H1 (cell line): ENCODE data around the gene PKIB. TPM values are rescaled to one million over a fixed set of nuclear protein-coding genes. Genes with fewer than 3 reads are reported as not detected.

Experiments used
- CTCF ChIA-PET: fragments of 300-600 bp; sonication (Branson Sonifier 250); formaldehyde crosslinking; loops from one replicate; lab custom pipeline; 2021; ENCODE audit not compliant: partially characterized antibody; lab: Charles Lee
- POLR2A ChIA-PET: fragments of 300-600 bp; sonication (Branson Sonifier 250); formaldehyde crosslinking; loops from one replicate; lab custom pipeline; 2021; ENCODE audit warnings: inconsistent platforms; ENCODE audit not compliant: partially characterized antibody; lab: Charles Lee
- DNase-seq, 2 experiments: peaks; one replicate each; pipeline versions ENCODE4 v3.0.0 to v3.0.0-alpha.2; 2010 to 2022; ENCODE audit warnings: low spot score in 2 of 2, low read depth in 1 of 2, mixed read lengths in 1 of 2
- FAIRE-seq: peaks from 2 replicates; lab custom pipeline; 2011; peaks lifted over from hg19 to GRCh38; lab: Jason Lieb, UNC
- H2AFZ ChIP-seq: 2 replicates; pipeline ENCODE4 v1.8.1; 2012; ENCODE audit warnings: low read length, inconsistent platforms
- H2AK5ac ChIP-seq: 2 replicates; pipeline ENCODE4 v1.6.1; 2013; ENCODE audit warnings: low read depth, low read length
- H2BK120ac ChIP-seq: replicated peaks from 2 replicates; pipeline ENCODE3; 2013; ENCODE audit warnings: low read depth, low read length, inconsistent platforms
- H2BK12ac ChIP-seq: 2 replicates; pipeline ENCODE4 v1.6.1; 2013; ENCODE audit warnings: low read depth, low read length
- H2BK15ac ChIP-seq: 2 replicates; pipeline ENCODE4 v1.6.1; 2013; ENCODE audit warnings: low read length
- H2BK20ac ChIP-seq: 2 replicates; pipeline ENCODE4 v1.6.1; 2013; ENCODE audit warnings: low read length
- H2BK5ac ChIP-seq: 2 replicates; pipeline ENCODE4 v1.6.1; 2013; ENCODE audit warnings: low read depth, low read length
- H3K14ac ChIP-seq: 2 replicates; pipeline ENCODE4 v1.6.1; 2013; ENCODE audit warnings: inconsistent platforms; ENCODE audit not compliant: insufficient read length
- H3K18ac ChIP-seq: 2 replicates; pipeline ENCODE4 v1.6.1; 2013; ENCODE audit warnings: low read length; ENCODE audit errors: extremely low read depth
- H3K23ac ChIP-seq: 2 replicates; pipeline ENCODE4 v1.6.1; 2013; ENCODE audit warnings: inconsistent platforms; ENCODE audit not compliant: insufficient read length
- H3K23me2 ChIP-seq: 2 replicates; pipeline ENCODE4 v1.6.1; 2013; ENCODE audit warnings: low read depth, low read length
- H3K27ac ChIP-seq: 2 replicates; pipeline ENCODE4 v1.6.1; 2011; ENCODE audit warnings: low read depth, low read length, inconsistent platforms
- H3K27me3 ChIP-seq, 4 experiments: replicated peaks in 1 of 4; 1 replicate in 1 of 4; 2 replicates in 3 of 4; pipeline versions ENCODE4 v1.6.1 to v1.8.1; 2011 to 2013; ENCODE audit warnings: low read length in 3 of 4, mild to moderate bottlenecking in 3 of 4, inconsistent platforms in 2 of 4, mixed read lengths in 2 of 4, moderate library complexity in 1 of 4; ENCODE audit not compliant: control insufficient read depth in 3 of 4, insufficient read depth in 3 of 4; ENCODE audit errors: extremely low read depth in 1 of 4
- H3K36me3 ChIP-seq, 4 experiments: 2 replicates each; pipeline versions ENCODE4 v1.6.1 to v1.8.1; 2011 to 2013; ENCODE audit warnings: mild to moderate bottlenecking in 4 of 4, low read length in 3 of 4, moderate library complexity in 2 of 4, control low read depth in 1 of 4, inconsistent platforms in 1 of 4; ENCODE audit not compliant: insufficient read depth in 4 of 4, control insufficient read depth in 2 of 4
- H3K4ac ChIP-seq: replicated peaks from 2 replicates; pipeline ENCODE3; 2013; ENCODE audit warnings: low read length, low read depth, mixed read lengths, inconsistent platforms; ENCODE audit not compliant: insufficient read length
- H3K4me1 ChIP-seq, 4 experiments: replicated peaks in 1 of 4; 1 replicate in 1 of 4; 2 replicates in 3 of 4; pipeline versions ENCODE4 v1.6.1 to v1.8.1; 2011 to 2013; ENCODE audit warnings: low read length in 3 of 4, inconsistent platforms in 2 of 4, mixed read lengths in 1 of 4; ENCODE audit not compliant: insufficient read depth in 4 of 4, control insufficient read depth in 3 of 4
- H3K4me2 ChIP-seq, 2 experiments: 2 replicates each; pipeline versions ENCODE4 v1.6.1 to v1.8.1; 2011 to 2013; ENCODE audit warnings: low read depth in 2 of 2, low read length in 2 of 2, control low read depth in 1 of 2, inconsistent platforms in 1 of 2, mild to moderate bottlenecking in 1 of 2; ENCODE audit not compliant: insufficient read depth in 1 of 2
- H3K4me3 ChIP-seq, 4 experiments: fragments of 200-600, 300-600 bp in 1 of 4; sonication (generic), shearing (Covaris generic), sonication (Bioruptor Twin) in 1 of 4; 2 replicates each; pipeline versions ENCODE4 v1.5.1 to v1.8.1; 2011 to 2016; ENCODE audit warnings: low read length in 4 of 4, low read depth in 3 of 4, control low read depth in 2 of 4, inconsistent platforms in 2 of 4, mild to moderate bottlenecking in 2 of 4, mixed read lengths in 1 of 4, moderate library complexity in 1 of 4; ENCODE audit not compliant: insufficient read depth in 2 of 4; ENCODE audit errors: extremely low read depth in 1 of 4
- H3K56ac ChIP-seq: replicated peaks from 2 replicates; pipeline ENCODE3; 2013; ENCODE audit warnings: low read depth, mild to moderate bottlenecking, mixed read lengths, low read length, inconsistent platforms; ENCODE audit not compliant: insufficient read length
- H3K79me1 ChIP-seq: 2 replicates; pipeline ENCODE4 v1.6.1; 2013; ENCODE audit warnings: low read depth, low read length, control low read depth
- H3K79me2 ChIP-seq, 2 experiments: 2 replicates each; pipeline versions ENCODE4 v1.6.1 to v1.8.1; 2012 to 2013; ENCODE audit warnings: low read length in 2 of 2, mild to moderate bottlenecking in 2 of 2, inconsistent platforms in 1 of 2; ENCODE audit not compliant: insufficient read depth in 2 of 2, control insufficient read depth in 1 of 2
- H3K9ac ChIP-seq, 4 experiments: replicated peaks in 1 of 4; 1 replicate in 1 of 4; 2 replicates in 3 of 4; pipeline versions ENCODE4 v1.6.1 to v1.8.1; 2011 to 2013; ENCODE audit warnings: low read depth in 3 of 4, low read length in 3 of 4, control low read depth in 2 of 4, mild to moderate bottlenecking in 2 of 4, moderate library complexity in 2 of 4, inconsistent platforms in 1 of 4; ENCODE audit errors: extremely low read depth in 1 of 4
- H3K9me3 ChIP-seq, 2 experiments: 2 replicates each; pipeline versions ENCODE4 v1.6.1 to v1.8.1; 2012 to 2013; ENCODE audit warnings: mild to moderate bottlenecking in 2 of 2, moderate library complexity in 2 of 2, control low read depth in 1 of 2, inconsistent platforms in 1 of 2, low read depth in 1 of 2, low read length in 1 of 2, mixed read lengths in 1 of 2; ENCODE audit not compliant: insufficient read depth in 2 of 2
- H4K20me1 ChIP-seq, 2 experiments: replicated peaks in 1 of 2; 2 replicates each; pipeline versions ENCODE3 to v1.8.1; 2011 to 2013; ENCODE audit warnings: inconsistent platforms in 2 of 2, low read length in 2 of 2, mild to moderate bottlenecking in 1 of 2; ENCODE audit not compliant: insufficient read depth in 2 of 2, control insufficient read depth in 1 of 2
- H4K5ac ChIP-seq: 2 replicates; pipeline ENCODE4 v1.6.1; 2013; ENCODE audit warnings: low read length, low read depth, mixed read lengths, inconsistent platforms; ENCODE audit not compliant: insufficient read length
- H4K8ac ChIP-seq: 2 replicates; pipeline ENCODE4 v1.8.0; 2013; ENCODE audit warnings: mild to moderate bottlenecking, moderate library complexity, low read length, inconsistent platforms; ENCODE audit not compliant: insufficient read depth; ENCODE audit errors: extremely low read depth
- H4K91ac ChIP-seq: replicated peaks from 2 replicates; pipeline ENCODE3; 2013; ENCODE audit warnings: low read length, mixed read lengths, inconsistent platforms; ENCODE audit not compliant: insufficient read length
- ATF2 ChIP-seq: IDR thresholded peaks from 2 replicates; pipeline ENCODE4 v1.6.1; 2012; ENCODE audit warnings: low read length, inconsistent platforms
- ATF3 ChIP-seq: IDR thresholded peaks from 2 replicates; pipeline ENCODE4 v1.6.1; 2011; ENCODE audit warnings: low read depth, mild to moderate bottlenecking, low read length; ENCODE audit not compliant: insufficient read depth
- CREB1 ChIP-seq: IDR thresholded peaks from 2 replicates; pipeline ENCODE4 v1.6.1; 2012; ENCODE audit warnings: inconsistent platforms
- E2F6 ChIP-seq: IDR thresholded peaks from 2 replicates; pipeline ENCODE4 v1.6.1; 2012; ENCODE audit warnings: inconsistent platforms
- GABPA ChIP-seq: IDR thresholded peaks from 2 replicates; pipeline ENCODE4 v1.6.1; 2011; ENCODE audit warnings: mild to moderate bottlenecking, low read length, moderate library complexity, borderline replicate concordance; ENCODE audit not compliant: insufficient read depth
- GTF2F1 ChIP-seq: IDR thresholded peaks from 2 replicates; pipeline ENCODE4 v1.6.1; 2012; ENCODE audit warnings: low read depth, low read length, improper control_type of control experiment, borderline replicate concordance
- JUND ChIP-seq: IDR thresholded peaks from 2 replicates; pipeline ENCODE4 v1.6.1; 2011; ENCODE audit warnings: mild to moderate bottlenecking, improper control_type of control experiment, low read length
- NRF1 ChIP-seq: IDR thresholded peaks from 2 replicates; pipeline ENCODE4 v1.6.1; 2011; ENCODE audit warnings: mild to moderate bottlenecking, low read depth, low read length, improper control_type of control experiment
- POU5F1 ChIP-seq: IDR thresholded peaks from 2 replicates; pipeline ENCODE4 v1.6.1; 2011; ENCODE audit warnings: low read depth, mild to moderate bottlenecking, low read length, moderate library complexity
- SP1 ChIP-seq: IDR thresholded peaks from 2 replicates; pipeline ENCODE4 v1.6.1; 2011; ENCODE audit warnings: low read depth, low read length
- SRF ChIP-seq: IDR thresholded peaks from 2 replicates; pipeline ENCODE4 v1.6.1; 2011; ENCODE audit warnings: mild to moderate bottlenecking, low read depth, low read length, moderate library complexity
- SUZ12 ChIP-seq: fragments of 200-600 bp; sonication (generic); IDR thresholded peaks from 2 replicates; pipeline ENCODE4 v1.6.1; 2012; ENCODE audit warnings: mild to moderate bottlenecking, inconsistent platforms, low read length, moderate library complexity, mixed read lengths
- WGBS, 2 experiments: shearing (Covaris generic) in 1 of 2; methylation state at CpG; one replicate each; pipeline versions ENCODE4 v1.1.6 to v1.1.7; 2013 to 2015; ENCODE audit warnings: low lambda C conversion rate in 2 of 2, mixed read lengths in 2 of 2, inconsistent platforms in 1 of 2, low coverage in 1 of 2, missing lambda C conversion rate in 1 of 2; ENCODE audit not compliant: insufficient replicate concordance in 2 of 2, insufficient coverage in 1 of 2, insufficient read length in 1 of 2; ENCODE audit errors: extremely low coverage in 1 of 2, missing lambda C conversion rate in 1 of 2; 5-methylcytosine and 5-hydroxymethylcytosine counted together
- polyA plus RNA-seq, 7 experiments: library from polyadenylated mRNA; depleted of rRNA in 3 of 7; stranded (reverse) in 5 of 7; unstranded in 2 of 7; fragments of >200 nt in 5 of 7; fragments of 200-250 nt in 2 of 7; gene quantifications; 1 replicate in 5 of 7; 2 replicates in 1 of 7; 4 replicates in 1 of 7; pipeline versions ENCODE4 v1.2.1 to v1.2.3, GENCODE V29; 2011 to 2013; ENCODE audit warnings: missing spikeins in 2 of 7, mixed read lengths in 2 of 7
- total RNA-seq: library from RNA; stranded (reverse); fragmentation: NEBNext Ultra II Directional; extraction: Animal tissue kit (Norgen Biotek cat#: 25700); gene quantifications from 2 replicates; pipeline ENCODE4 v1.2.1, GENCODE V29; 2021

The PKIB gene
- total and polyA plus RNA-seq, 2 of the 8 experiments (the other 6 are each of a cell fraction or from before 2014, with no cell fraction given): 13.5 to 73.3 TPM

GRCh38 chr6:122733259-122733658, 123.1 kb downstream of the PKIB start:
- POLR2A ChIA-PET: interaction anchor here (0.7 kb wide), 2 partner anchors 20 to 1474 kb away, joined by 3 read pairs; no protein-coding TSS in a partner anchor
- H2BK120ac ChIP-seq: no peak overlapping the region
- no peak overlapping the region for H3K4me3 ChIP-seq
- CTCF ChIA-PET: interaction anchor here (0.6 to 9.4 kb wide), 13 partner anchors 10 to 370 kb away, joined by 3 to 179 read pairs (median 4); partner anchors contain the start of gene SMPDL3A
- H3K23me2 ChIP-seq: no peaks in the 10 kb centered on the region; the same call in 1 of the 2 replicates
- no peak overlapping the region for H3K56ac ChIP-seq
- H3K27me3 ChIP-seq: no peaks in the 10 kb centered on the region
- H2AK5ac ChIP-seq: no peak overlapping the region
- H4K8ac ChIP-seq: no peak overlapping the region
- H3K18ac ChIP-seq: no peak overlapping the region
- FAIRE-seq: no peak
- no peak overlapping the region for H3K14ac ChIP-seq
- no peak overlapping the region for H2BK5ac ChIP-seq
- no peak overlapping the region for H2AFZ ChIP-seq
- no peak overlapping the region for H3K9ac ChIP-seq
- no peaks in the 10 kb centered on the region for H3K36me3 ChIP-seq
- H4K20me1 ChIP-seq: no peaks in the 10 kb centered on the region
- H4K91ac ChIP-seq: no peak overlapping the region
- no peak for DNase-seq
- no peak overlapping the region for H3K4ac ChIP-seq
- no peak overlapping the region for H4K5ac ChIP-seq
- H2BK12ac ChIP-seq: no peak overlapping the region
- H2BK20ac ChIP-seq: no peak overlapping the region
- no peak overlapping the region for H3K27ac ChIP-seq
- peaks cover 2 to 7% (median 6%) of the 10 kb centered on the region in 4 experiments; a peak in 5 of 7 replicates for H3K4me1 ChIP-seq
- no peak overlapping the region; the same call in 1 of the 2 replicates for H2BK15ac ChIP-seq
- H3K79me2 ChIP-seq: no peaks in the 10 kb centered on the region
- no peaks in the 10 kb centered on the region for H3K9me3 ChIP-seq
- 89% methylated on average over 4 of the region's 4 CpGs; no CpG with 5 or more reads in 1 of the 2 experiments for WGBS, 2 experiments
- H3K4me2 ChIP-seq: no peak overlapping the region
- no peaks in the 10 kb centered on the region for H3K79me1 ChIP-seq
- H3K23ac ChIP-seq: no peak overlapping the region
- no peak for TF ChIP-seq SUZ12
- TF ChIP-seq SP1: no peak
- no peak for TF ChIP-seq NRF1
- no peak for TF ChIP-seq CREB1
- TF ChIP-seq ATF3: no peak
- TF ChIP-seq GTF2F1: no peak
- TF ChIP-seq ATF2: no peak
- no peak for TF ChIP-seq POU5F1
- no peak for TF ChIP-seq E2F6
- no peak for TF ChIP-seq JUND
- no peak for TF ChIP-seq GABPA
- no peak for TF ChIP-seq SRF
